HEK293T (cell line): ENCODE data around the gene TMEM181.

Source experiments
- CTCF ChIA-PET: fragments of 350-600 bp; formaldehyde crosslinking; extraction: SDS; loops from one replicate; lab custom pipeline; 2021; ENCODE audit warnings: antibody characterized with exemption, inconsistent platforms; lab: Yijun Ruan, JAX
- POLR2A ChIA-PET: fragments of 350-600 bp; formaldehyde crosslinking; extraction: SDS; loops from one replicate; lab custom pipeline; 2020; ENCODE audit warnings: antibody characterized with exemption, inconsistent platforms; lab: Yijun Ruan, JAX
- DNase-seq: peaks from one replicate; pipeline ENCODE4 v3.0.0; 2012; ENCODE audit warnings: mixed read lengths; ENCODE audit errors: extremely low spot score
- ARNT ChIP-seq: fragments of 450-650 bp; IDR thresholded peaks from 2 replicates; pipeline ENCODE4 v1.6.1; 2017; ENCODE audit warnings: mild to moderate bottlenecking
- BHLHE40 ChIP-seq: fragments of 450-650 bp; IDR thresholded peaks from 2 replicates; pipeline ENCODE4 v1.6.1; 2016; ENCODE audit warnings: mild to moderate bottlenecking, moderate library complexity, borderline replicate concordance
- CTBP1 ChIP-seq: fragments of 450-650 bp; IDR thresholded peaks from 2 replicates; pipeline ENCODE4 v1.6.1; 2016; ENCODE audit warnings: borderline replicate concordance
- ELF4 ChIP-seq: fragments of 450-650 bp; IDR thresholded peaks from 2 replicates; pipeline ENCODE4 v1.6.1; 2017; ENCODE audit warnings: antibody characterized with exemption
- FOXA1 ChIP-seq: fragments of 450-650 bp; IDR thresholded peaks from 2 replicates; pipeline ENCODE4 v1.6.1; 2016; ENCODE audit warnings: mild to moderate bottlenecking
- FOXK2 ChIP-seq: fragments of 450-650 bp; IDR thresholded peaks from 2 replicates; pipeline ENCODE4 v1.6.1; 2016; ENCODE audit warnings: mild to moderate bottlenecking
- FOXM1 ChIP-seq: fragments of 450-650 bp; IDR thresholded peaks from 2 replicates; pipeline ENCODE4 v1.6.1; 2017; ENCODE audit warnings: mild to moderate bottlenecking, borderline replicate concordance
- HDGF ChIP-seq: fragments of 450-650 bp; IDR thresholded peaks from 2 replicates; pipeline ENCODE4 v1.6.1; 2017; ENCODE audit warnings: antibody characterized with exemption, borderline replicate concordance
- L3MBTL2 ChIP-seq: fragments of 450-650 bp; conservative IDR thresholded peaks from 2 replicates; pipeline ENCODE4 v1.6.1; 2016; ENCODE audit warnings: mild to moderate bottlenecking
- LEF1 ChIP-seq: fragments of 450-650 bp; IDR thresholded peaks from 2 replicates; pipeline ENCODE4 v1.6.1; 2017; ENCODE audit warnings: mild to moderate bottlenecking, borderline replicate concordance
- NFRKB ChIP-seq: fragments of 450-650 bp; IDR thresholded peaks from 2 replicates; pipeline ENCODE4 v1.6.1; 2016; ENCODE audit warnings: mild to moderate bottlenecking, moderate library complexity
- SP1 ChIP-seq: fragments of 450-650 bp; IDR thresholded peaks from 2 replicates; pipeline ENCODE4 v1.6.1; 2017
- SUZ12 ChIP-seq: fragments of 450-650 bp; IDR thresholded peaks from 2 replicates; pipeline ENCODE4 v1.6.1; 2016; ENCODE audit warnings: mild to moderate bottlenecking
- TARDBP ChIP-seq: fragments of 450-650 bp; IDR thresholded peaks from 2 replicates; pipeline ENCODE4 v1.6.1; 2016
- ZNF384 ChIP-seq: fragments of 450-650 bp; IDR thresholded peaks from 2 replicates; pipeline ENCODE4 v1.6.1; 2016
- TF ChIP-seq, protein P1 (sequence below): fragments of 450-650 bp; IDR thresholded peaks from 2 replicates; pipeline ENCODE4 v1.6.1; 2016

TMEM181 gene

GRCh38 chr6:158560836-158561320 lies 987 bp downstream of the TMEM181 start:
- ChIA-PET POLR2A (no interaction called here), CTCF (interaction anchor here (0.6 kb wide), 1 partner anchor 20 kb away, joined by 4 read pairs; no protein-coding TSS in a partner anchor)
- DNase-seq = no peak
- TF ChIP-seq CTBP1 = no peak

- DNase-seq = no peak
- ChIA-PET POLR2A (interaction anchor here (0.7 kb wide), 1 partner anchor 31 kb away, joined by 3 read pairs; no protein-coding TSS in a partner anchor), CTCF (interaction anchor here (0.6 kb wide), 1 partner anchor 20 kb away, joined by 4 read pairs; no protein-coding TSS in a partner anchor)
- TF ChIP-seq FOXM1 (no peak), ARNT (no peak), NFRKB (no peak), L3MBTL2 (no peak), ZNF384 (no peak), CTBP1 (no peak), TARDBP (no peak), FOXA1 (no peak), SP1 (no peak), HDGF (no peak)
Measured at GRCh38 chr6:158561321-158561884, 1.5 kb downstream of the TMEM181 start.

GRCh38 chr6:158561938-158562337 lies 2.0 kb downstream of the TMEM181 start:
- ChIA-PET POLR2A (interaction anchor here (0.7 kb wide), 1 partner anchor 32 kb away, joined by 3 read pairs; no protein-coding TSS in a partner anchor), CTCF (no interaction called here)
- DNase-seq = no peak
- TF ChIP-seq FOXM1 = no peak
- TF ChIP-seq FOXA1 = no peak
- no peak for TF ChIP-seq ARNT
- no peak for TF ChIP-seq SP1
- no peak for TF ChIP-seq LEF1
- no peak for TF ChIP-seq TARDBP
- no peak for TF ChIP-seq NFRKB
- no peak for TF ChIP-seq SUZ12
- TF ChIP-seq CTBP1 = no peak
- no peak for TF ChIP-seq ZNF384
- TF ChIP-seq ELF4 = no peak
- no peak for TF ChIP-seq L3MBTL2
- no peak for TF ChIP-seq HDGF
- no peak for TF ChIP-seq BHLHE40
- no peak for TF ChIP-seq FOXK2

DNA sequence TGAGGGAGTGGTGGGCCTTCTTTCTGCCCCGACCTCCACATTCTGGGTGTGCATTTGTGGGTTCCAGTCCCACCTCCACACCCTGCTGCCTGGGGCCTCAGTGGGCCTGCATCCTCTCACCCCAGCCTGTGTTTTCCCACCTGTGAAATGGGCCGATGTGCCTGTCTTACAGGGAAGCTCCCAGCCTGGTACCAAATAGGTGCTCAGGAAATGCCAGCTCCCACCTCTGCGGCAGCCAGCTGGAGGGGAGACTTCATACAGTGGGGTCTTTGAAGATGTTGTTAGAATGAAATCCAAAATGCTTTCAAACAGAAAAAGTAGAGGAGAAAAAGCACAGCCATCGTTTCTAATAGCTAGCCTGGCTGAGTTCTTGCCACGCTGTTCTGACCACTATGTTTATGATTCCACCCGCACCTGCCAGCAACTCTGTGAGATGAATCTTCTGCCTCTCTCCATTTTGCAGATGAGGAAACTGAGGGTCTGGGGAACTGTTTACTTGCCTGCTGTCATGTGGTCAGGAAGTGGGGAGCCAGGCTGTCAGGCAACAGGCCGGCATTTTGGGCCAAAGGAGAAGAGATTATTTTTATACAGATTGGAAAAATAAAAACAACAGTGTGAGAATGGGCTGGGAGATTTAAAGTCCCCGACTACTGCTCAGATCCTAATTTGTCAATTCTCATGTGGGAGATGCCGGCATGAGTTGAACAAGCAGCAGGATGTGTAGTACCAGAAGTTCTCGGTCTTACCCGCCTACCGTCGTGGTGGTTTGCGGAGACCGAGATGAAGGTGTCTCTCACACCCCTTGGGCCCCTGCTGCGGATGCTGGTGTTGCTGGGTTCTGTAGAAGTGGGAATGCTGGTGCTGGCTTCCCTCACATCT lies 4.6 kb downstream of the TMEM181 start:
- CTCF ChIA-PET = no interaction called here
- POLR2A ChIA-PET = no interaction called here
- TF ChIP-seq FOXM1 (no peak), ZNF384 (no peak), NFRKB (no peak), FOXK2 (no peak), FOXA1 (no peak), L3MBTL2 (no peak), CTBP1 (no peak), ARNT (no peak), SP1 (no peak), SUZ12 (no peak), HDGF (no peak)
- no peak for DNase-seq

DNA sequence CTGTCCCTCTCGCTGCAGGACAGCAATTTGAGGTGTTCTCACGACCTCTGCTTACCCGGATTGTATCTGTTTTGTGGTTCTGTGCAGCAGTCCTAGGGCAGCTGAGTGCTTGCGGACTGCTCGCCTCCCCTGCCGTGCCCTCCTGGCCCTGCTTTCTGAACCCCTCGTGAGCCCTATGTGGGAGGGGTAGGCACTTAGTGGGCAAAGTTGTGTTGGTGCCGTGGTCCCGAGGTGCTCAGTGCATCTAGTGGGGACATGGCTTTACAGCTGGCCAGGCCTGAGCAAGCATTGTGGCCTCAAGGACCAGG lies 5.2 kb downstream of the TMEM181 start:
- CTCF ChIA-PET = no interaction called here
- POLR2A ChIA-PET = no interaction called here
- TF ChIP-seq LEF1 (no peak), BHLHE40 (no peak)
- TF ChIP-seq, protein P1, sequence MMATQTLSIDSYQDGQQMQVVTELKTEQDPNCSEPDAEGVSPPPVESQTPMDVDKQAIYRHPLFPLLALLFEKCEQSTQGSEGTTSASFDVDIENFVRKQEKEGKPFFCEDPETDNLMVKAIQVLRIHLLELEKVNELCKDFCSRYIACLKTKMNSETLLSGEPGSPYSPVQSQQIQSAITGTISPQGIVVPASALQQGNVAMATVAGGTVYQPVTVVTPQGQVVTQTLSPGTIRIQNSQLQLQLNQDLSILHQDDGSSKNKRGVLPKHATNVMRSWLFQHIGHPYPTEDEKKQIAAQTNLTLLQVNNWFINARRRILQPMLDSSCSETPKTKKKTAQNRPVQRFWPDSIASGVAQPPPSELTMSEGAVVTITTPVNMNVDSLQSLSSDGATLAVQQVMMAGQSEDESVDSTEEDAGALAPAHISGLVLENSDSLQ = no peak
- no peak for DNase-seq

GRCh38 chr6:158565482-158566040 lies 5.7 kb downstream of the TMEM181 start:
- TF ChIP-seq LEF1 = no peak
- TF ChIP-seq ELF4 = no peak
- no peak for TF ChIP-seq FOXA1
- no peak for TF ChIP-seq FOXM1
- TF ChIP-seq CTBP1 = no peak
- no peak for TF ChIP-seq L3MBTL2
- no peak for TF ChIP-seq SUZ12
- no peak for TF ChIP-seq BHLHE40
- TF ChIP-seq ARNT = no peak
- TF ChIP-seq, protein P1 = no peak
- no peak for TF ChIP-seq HDGF
- TF ChIP-seq FOXK2 = no peak
- TF ChIP-seq NFRKB = no peak
- no peak for TF ChIP-seq SP1
- no peak for TF ChIP-seq ZNF384
- no peak for TF ChIP-seq TARDBP
- ChIA-PET CTCF (no interaction called here), POLR2A (no interaction called here)
- no peak for DNase-seq
